Gastrocnemius medialis (tissue), 4 donors: Measurements from ENCODE around the gene PACSIN1.

ENCODE experiments used
- CTCF ChIP-seq, 5 experiments: fragments of 450-650 bp in 3 of 5; fragments of 200-600 bp in 2 of 5; sonication (generic) in 2 of 5; IDR thresholded peaks in 4 of 5; conservative IDR thresholded peaks in 1 of 5; 1 replicate in 4 of 5; 2 replicates in 1 of 5; pipeline ENCODE4 v1.5.1; 2016 to 2019; ENCODE audit warnings: antibody characterized with exemption in 5 of 5, mild to moderate bottlenecking in 3 of 5, moderate library complexity in 3 of 5
- POLR2A ChIP-seq, 2 donors: fragments of 450-650 bp; IDR thresholded peaks; one replicate each; pipeline ENCODE4 v1.6.1; 2017; ENCODE audit warnings: antibody characterized with exemption in 2 of 2, mild to moderate bottlenecking in 2 of 2, moderate library complexity in 2 of 2

- no peak for TF ChIP-seq CTCF (IDR thresholded peaks at IDR 0.05 in 4 of 5, conservative IDR thresholded peaks at IDR 0.05 in 1 of 5)
- TF ChIP-seq POLR2A (IDR thresholded peaks at IDR 0.05) = no peak
These were observed 54.2 kb downstream of the PACSIN1 start for GRCh38 chr6:34519971-34520644.
